T-helper 2 cell treated with Interferon-gamma antibody and Interleukin-4, amounts not matched to agents 5 μg/mL and 100 μg/mL, for 36 hours (primary cell): ENCODE measurements around the gene LRMDA.
"Not testable (repeated sequence)": the region's sequence is repeated elsewhere in the genome, so short reads cannot be mapped to it uniquely, and the experiment has no call there.

ENCODE experiments used
- DNase-seq: peaks from one replicate; pipeline ENCODE4 v3.0.0; 2021; ENCODE audit warnings: low spot score
- H3K27ac Mint-ChIP-seq: one replicate; pipeline ENCODE4 v1.8.0; 2021; ENCODE audit warnings: mild to moderate bottlenecking, mixed read lengths
- H3K27me3 Mint-ChIP-seq: one replicate; pipeline ENCODE4 v1.8.0; 2021; ENCODE audit warnings: low read depth, mixed read lengths
- H3K36me3 Mint-ChIP-seq: one replicate; pipeline ENCODE4 v1.8.0; 2021; ENCODE audit warnings: low read depth, mixed read lengths
- H3K4me1 Mint-ChIP-seq: one replicate; pipeline ENCODE4 v1.8.0; 2021; ENCODE audit warnings: low read depth, mixed read lengths
- H3K4me3 Mint-ChIP-seq: one replicate; pipeline ENCODE4 v1.8.0; 2022; ENCODE audit warnings: mild to moderate bottlenecking, moderate library complexity, mixed read lengths
- H3K9me3 Mint-ChIP-seq: one replicate; pipeline ENCODE4 v1.8.0; 2021; ENCODE audit warnings: mixed read lengths

The LRMDA gene

GRCh38 chr10:75738924-75739323, 307.5 kb downstream of the LRMDA start:
- DNase-seq = no peak
- no peak overlapping the region for H3K4me3 Mint-ChIP-seq
- no peak overlapping the region for H3K27ac Mint-ChIP-seq
- H3K4me1 Mint-ChIP-seq = no peaks in the 10 kb centered on the region
- H3K36me3 Mint-ChIP-seq = no peaks in the 10 kb centered on the region
- no peaks in the 10 kb centered on the region for H3K9me3 Mint-ChIP-seq
- no peaks in the 10 kb centered on the region for H3K27me3 Mint-ChIP-seq

GRCh38 chr10:75739414-75740143, 308.2 kb downstream of the LRMDA start:
- Mint-ChIP-seq H3K36me3 (no peaks in the 10 kb centered on the region), H3K27ac (no peak overlapping the region), H3K9me3 (no peaks in the 10 kb centered on the region), H3K4me3 (no peak overlapping the region), H3K4me1 (no peaks in the 10 kb centered on the region), H3K27me3 (no peaks in the 10 kb centered on the region)
- DNase-seq = no peak

GRCh38 chr10:75740541-75740940, 309.1 kb downstream of the LRMDA start:
- Mint-ChIP-seq H3K27ac (no peak overlapping the region), H3K9me3 (no peaks in the 10 kb centered on the region), H3K4me3 (no peak overlapping the region), H3K36me3 (no peaks in the 10 kb centered on the region), H3K27me3 (no peaks in the 10 kb centered on the region), H3K4me1 (no peaks in the 10 kb centered on the region)
- DNase-seq = no peak

- Mint-ChIP-seq H3K27ac (no peak overlapping the region), H3K27me3 (no peaks in the 10 kb centered on the region), H3K4me1 (no peaks in the 10 kb centered on the region), H3K36me3 (no peaks in the 10 kb centered on the region), H3K4me3 (no peak overlapping the region), H3K9me3 (no peaks in the 10 kb centered on the region)
- no peak for DNase-seq
Measured at GRCh38 chr10:75742355-75742754, 310.9 kb downstream of the LRMDA start.

GRCh38 chr10:75743291-75743778, 311.9 kb downstream of the LRMDA start:
- H3K4me1 Mint-ChIP-seq = no peaks in the 10 kb centered on the region
- DNase-seq = no peak
- H3K27me3 Mint-ChIP-seq = no peaks in the 10 kb centered on the region
- no peaks in the 10 kb centered on the region for H3K9me3 Mint-ChIP-seq
- no peak overlapping the region for H3K27ac Mint-ChIP-seq
- H3K36me3 Mint-ChIP-seq = no peaks in the 10 kb centered on the region
- H3K4me3 Mint-ChIP-seq = no peak overlapping the region

GRCh38 chr10:75744261-75744660, 312.8 kb downstream of the LRMDA start:
- Mint-ChIP-seq H3K36me3 (no peaks in the 10 kb centered on the region), H3K27me3 (no peaks in the 10 kb centered on the region), H3K9me3 (no peaks in the 10 kb centered on the region), H3K4me1 (no peaks in the 10 kb centered on the region), H3K27ac (no peak overlapping the region), H3K4me3 (no peak overlapping the region)
- no peak for DNase-seq

- H3K27me3 Mint-ChIP-seq = no peaks in the 10 kb centered on the region
- no peaks in the 10 kb centered on the region for H3K9me3 Mint-ChIP-seq
- H3K27ac Mint-ChIP-seq = no peak overlapping the region
- no peak overlapping the region for H3K4me3 Mint-ChIP-seq
- DNase-seq = no peak
- no peaks in the 10 kb centered on the region for H3K4me1 Mint-ChIP-seq
- H3K36me3 Mint-ChIP-seq = no peaks in the 10 kb centered on the region
Measured at GRCh38 chr10:75746356-75746755, 314.9 kb downstream of the LRMDA start.

- not testable (repeated sequence) for DNase-seq, H3K9me3 Mint-ChIP-seq, H3K4me1 Mint-ChIP-seq, H3K36me3 Mint-ChIP-seq, H3K27ac Mint-ChIP-seq, H3K27me3 Mint-ChIP-seq, H3K4me3 Mint-ChIP-seq
Measured at GRCh38 chr10:75750093-75750875, 318.9 kb downstream of the LRMDA start.

GRCh38 chr10:75751232-75751631, 319.8 kb downstream of the LRMDA start:
- H3K9me3 Mint-ChIP-seq = no peaks in the 10 kb centered on the region
- H3K4me3 Mint-ChIP-seq = no peak overlapping the region
- H3K27ac Mint-ChIP-seq = no peak overlapping the region
- H3K4me1 Mint-ChIP-seq = no peaks in the 10 kb centered on the region
- H3K36me3 Mint-ChIP-seq = no peaks in the 10 kb centered on the region
- H3K27me3 Mint-ChIP-seq = no peaks in the 10 kb centered on the region
- no peak for DNase-seq

- H3K27ac Mint-ChIP-seq = no peak overlapping the region
- no peaks in the 10 kb centered on the region for H3K9me3 Mint-ChIP-seq
Measured at GRCh38 chr10:75753621-75754020, 322.2 kb downstream of the LRMDA start.

GRCh38 chr10:75754096-75754831, 322.8 kb downstream of the LRMDA start:
- no peaks in the 10 kb centered on the region for H3K36me3 Mint-ChIP-seq
- H3K4me3 Mint-ChIP-seq = no peak overlapping the region
- H3K27me3 Mint-ChIP-seq = peaks cover 2% of the 10 kb centered on the region
- H3K9me3 Mint-ChIP-seq = no peaks in the 10 kb centered on the region
- no peaks in the 10 kb centered on the region for H3K4me1 Mint-ChIP-seq
- H3K27ac Mint-ChIP-seq = no peak overlapping the region
- no peak for DNase-seq

More at GRCh38 chr10:75753621-75754020, 322.2 kb downstream of the LRMDA start:
- peaks cover 2% of the 10 kb centered on the region for H3K27me3 Mint-ChIP-seq
- H3K4me1 Mint-ChIP-seq = no peaks in the 10 kb centered on the region
- H3K36me3 Mint-ChIP-seq = no peaks in the 10 kb centered on the region
- H3K4me3 Mint-ChIP-seq = no peak overlapping the region
- no peak for DNase-seq

GRCh38 chr10:75755528-75755927, 324.1 kb downstream of the LRMDA start:
- Mint-ChIP-seq H3K36me3 (no peaks in the 10 kb centered on the region), H3K27me3 (peaks cover 2% of the 10 kb centered on the region), H3K27ac (no peak overlapping the region)

GRCh38 chr10:75761289-75761688, 329.9 kb downstream of the LRMDA start:
- Mint-ChIP-seq H3K4me3 (no peak overlapping the region), H3K27ac (no peak overlapping the region), H3K36me3 (no peaks in the 10 kb centered on the region), H3K9me3 (no peaks in the 10 kb centered on the region), H3K27me3 (peaks cover 2% of the 10 kb centered on the region), H3K4me1 (peaks cover 2% of the 10 kb centered on the region)
- no peak for DNase-seq

More at GRCh38 chr10:75755528-75755927, 324.1 kb downstream of the LRMDA start:
- DNase-seq = no peak
- H3K9me3 Mint-ChIP-seq = no peaks in the 10 kb centered on the region
- no peak overlapping the region for H3K4me3 Mint-ChIP-seq
- no peaks in the 10 kb centered on the region for H3K4me1 Mint-ChIP-seq

- Mint-ChIP-seq H3K36me3 (no peaks in the 10 kb centered on the region), H3K4me3 (no peak overlapping the region), H3K27ac (no peak overlapping the region), H3K27me3 (peaks cover 2% of the 10 kb centered on the region), H3K9me3 (no peaks in the 10 kb centered on the region), H3K4me1 (peaks cover 2% of the 10 kb centered on the region)
- no peak for DNase-seq
Measured at GRCh38 chr10:75762431-75762802, 331.0 kb downstream of the LRMDA start.
